Suppressor macrophage (primary cell): ENCODE results near the gene RPTOR.

Source experiments
- DNase-seq, 4 experiments: peaks; one replicate each; pipeline ENCODE4 v3.0.0-alpha.2; 2020 to 2022

The RPTOR gene

GRCh38 chr17:80989586-80989913 is 444.9 kb downstream of the RPTOR start:
- no peak for DNase-seq

- no peak for DNase-seq
These were observed 446.4 kb downstream of the RPTOR start for GRCh38 chr17:80990921-80991644.

GRCh38 chr17:80991645-80992076 is 447.0 kb downstream of the RPTOR start, which contains the start of gene CHMP6:
Gene CHMP6, plus strand, starts transcription at chr17:80991841. Its CDS starts 78 bp downstream, at chr17:80991919.
- DNase-seq, result peak; percentile 86 to 96 (median 92)

- peak in 2 of 4 experiments; percentile 20 to 44 for DNase-seq
These were observed 447.7 kb downstream of the RPTOR start for GRCh38 chr17:80992077-80992947.

- no peak for DNase-seq
These were observed 448.4 kb downstream of the RPTOR start for GRCh38 chr17:80992948-80993624.

- DNase-seq, result no peak
These were observed 450.5 kb downstream of the RPTOR start for GRCh38 chr17:80995131-80995530.

- no peak for DNase-seq
These were observed 452.0 kb downstream of the RPTOR start for GRCh38 chr17:80996422-80997305.

- no peak for DNase-seq
These were observed 452.9 kb downstream of the RPTOR start for GRCh38 chr17:80997424-80998117.

- no peak for DNase-seq
These were observed 453.6 kb downstream of the RPTOR start for GRCh38 chr17:80998118-80998747.

- no peak for DNase-seq
These were observed 454.3 kb downstream of the RPTOR start for GRCh38 chr17:80998748-80999535.

- no peak for DNase-seq
These were observed 455.1 kb downstream of the RPTOR start for GRCh38 chr17:80999536-81000333.

- no peak for DNase-seq
These were observed 455.6 kb downstream of the RPTOR start for GRCh38 chr17:81000334-81000630.

GRCh38 chr17:81000631-81001357 is 456.2 kb downstream of the RPTOR start:
- DNase-seq, result no peak

- no peak for DNase-seq
These were observed 457.4 kb downstream of the RPTOR start for GRCh38 chr17:81002013-81002384.

- DNase-seq, result no peak
These were observed 458.0 kb downstream of the RPTOR start for GRCh38 chr17:81002409-81003361.

- peak in 3 of 4 experiments; percentile 13 to 47 (median 45) for DNase-seq
These were observed 459.3 kb downstream of the RPTOR start for GRCh38 chr17:81003711-81004475.

- peak in 2 of 4 experiments; percentile 26 to 46 for DNase-seq
These were observed 462.3 kb downstream of the RPTOR start for GRCh38 chr17:81006891-81007290.
